ENCODE data around the gene DCLK2.
"Not testable (repeated sequence)": the region's sequence is repeated elsewhere in the genome, so short reads cannot be mapped to it uniquely, and the experiment has no call there.

The DCLK2 gene

DNA sequence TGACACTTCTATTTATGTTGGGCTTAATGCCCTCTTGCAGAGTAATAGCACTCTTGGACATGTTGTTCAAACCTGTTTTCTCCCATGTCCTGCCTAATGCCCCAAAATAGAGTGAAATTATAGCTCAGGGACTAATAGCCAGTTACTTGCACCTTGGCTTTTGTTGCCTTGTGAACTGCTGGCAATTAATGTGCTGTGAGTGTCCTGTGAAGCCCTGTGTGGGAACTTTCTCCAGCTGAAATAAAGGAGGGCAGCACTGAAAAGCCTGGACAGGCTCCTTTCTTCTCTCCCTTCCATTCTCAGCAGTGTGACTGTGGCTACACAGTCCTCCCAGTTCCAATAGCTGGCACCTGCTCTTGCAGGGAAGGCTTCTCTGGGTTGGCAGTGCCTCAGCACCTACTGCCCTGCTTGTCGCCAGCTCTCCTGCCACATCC is 72.4 kb downstream of the DCLK2 start:
- DNase-seq (ENCODE audit: low read depth, low spot score): no peak

GRCh38 chr4:150152766-150153165 is 74.5 kb downstream of the DCLK2 start:
- no peak for DNase-seq (ENCODE audit: low read depth, low spot score)

DNA sequence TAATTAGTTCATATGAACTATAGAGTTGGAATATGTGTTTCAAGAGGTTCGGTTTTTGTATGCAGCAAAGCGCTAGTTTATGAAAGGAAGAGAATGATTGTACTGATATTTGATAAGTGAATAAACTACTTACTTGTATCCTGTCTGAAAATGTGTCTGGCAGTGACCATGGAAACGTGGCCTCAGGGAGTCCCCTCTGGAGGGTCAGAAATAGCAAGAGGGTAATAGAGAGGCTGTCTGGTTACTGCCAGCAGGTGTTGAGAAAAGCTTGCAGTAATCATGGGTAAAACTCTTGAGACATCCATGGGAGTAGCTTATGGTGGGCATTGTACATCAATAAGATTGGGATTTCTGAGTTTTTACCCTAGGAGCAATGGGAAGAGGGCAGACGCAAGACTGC is 77.1 kb downstream of the DCLK2 start:
- no peak for DNase-seq (ENCODE audit: low read depth, low spot score)

- no peak for DNase-seq (ENCODE audit: low read depth, low spot score)
These were observed 78.3 kb downstream of the DCLK2 start for GRCh38 chr4:150156543-150156942.

DNA sequence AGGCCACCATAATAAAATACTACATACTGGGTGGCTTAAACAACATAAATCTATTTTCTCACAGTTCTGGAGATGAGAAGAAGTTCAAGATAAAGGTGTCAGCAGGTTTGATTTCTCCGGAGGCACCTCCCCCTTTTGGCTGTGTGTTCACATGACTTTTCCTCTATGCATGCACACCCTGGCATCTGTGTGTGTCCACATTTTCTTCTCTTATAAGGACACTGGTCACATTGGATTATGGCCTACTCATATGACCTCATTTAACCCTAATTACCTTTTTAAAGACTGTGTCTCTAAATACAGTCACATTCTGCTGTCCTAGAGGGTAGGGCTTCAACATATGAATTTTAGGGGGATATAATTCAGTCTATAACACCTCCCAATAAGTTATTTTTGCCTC is 79.8 kb downstream of the DCLK2 start:
- DNase-seq (ENCODE audit: low read depth, low spot score): no peak

GRCh38 chr4:150160473-150160872 is 82.2 kb downstream of the DCLK2 start:
- no peak for DNase-seq (ENCODE audit: low read depth, low spot score)

- DNase-seq (ENCODE audit: low read depth, low spot score): no peak
These were observed 82.9 kb downstream of the DCLK2 start for GRCh38 chr4:150161109-150161508.

GRCh38 chr4:150162020-150162419 is 83.8 kb downstream of the DCLK2 start:
- not testable (repeated sequence) for DNase-seq (ENCODE audit: low read depth, low spot score)

DNA sequence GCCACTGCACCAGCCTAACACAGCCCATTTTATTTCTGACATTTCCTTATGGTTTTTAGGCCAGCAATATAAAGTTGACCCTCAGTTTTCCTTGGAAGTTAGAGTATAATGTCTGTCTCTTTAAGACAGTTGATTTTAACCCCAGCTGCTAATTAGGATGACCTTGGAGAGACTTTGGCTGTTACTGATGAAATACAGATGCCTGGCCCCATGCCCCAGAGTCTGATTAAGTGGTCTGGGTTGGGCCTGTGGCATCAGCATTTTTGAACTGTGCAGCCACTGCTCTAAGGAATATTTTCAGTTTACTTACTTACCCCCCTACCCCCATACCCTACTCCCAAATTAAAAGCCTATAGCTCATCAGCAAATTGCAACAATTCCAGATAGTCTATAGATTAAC is 85.8 kb downstream of the DCLK2 start:
- DNase-seq (ENCODE audit: low read depth, low spot score): no peak

DNA sequence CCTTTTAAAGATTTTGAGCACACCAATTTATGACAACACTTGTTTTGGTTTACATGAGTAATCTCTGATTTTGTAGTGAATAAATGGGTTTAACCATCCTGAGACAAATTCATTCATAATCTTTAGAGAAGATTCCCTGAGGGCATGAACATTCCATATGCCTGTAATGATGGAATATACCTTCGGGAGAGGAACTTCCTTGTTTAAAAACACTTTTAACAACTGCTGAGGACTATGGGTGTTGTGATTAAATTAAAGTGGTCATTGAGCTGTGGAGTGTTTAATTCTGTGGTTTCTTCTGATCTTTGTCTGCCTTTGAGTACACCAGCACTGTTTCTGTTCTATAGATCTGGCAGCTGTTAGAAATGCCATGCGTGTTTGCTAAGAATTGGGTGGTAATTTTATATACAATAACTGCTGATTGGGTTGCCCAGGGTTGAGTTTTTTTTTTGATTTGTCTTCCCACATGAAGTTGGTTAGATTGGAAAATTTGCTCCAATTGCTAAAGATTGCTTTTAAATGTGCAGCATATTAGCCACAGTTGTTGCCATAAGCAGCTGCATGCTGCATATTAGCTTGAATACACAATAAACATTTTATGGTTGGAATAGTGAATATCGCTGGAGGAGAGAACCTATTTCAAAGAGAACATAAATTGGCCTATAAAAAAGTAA is 86.8 kb downstream of the DCLK2 start:
- DNase-seq (ENCODE audit: low read depth, low spot score): no peak

DNA sequence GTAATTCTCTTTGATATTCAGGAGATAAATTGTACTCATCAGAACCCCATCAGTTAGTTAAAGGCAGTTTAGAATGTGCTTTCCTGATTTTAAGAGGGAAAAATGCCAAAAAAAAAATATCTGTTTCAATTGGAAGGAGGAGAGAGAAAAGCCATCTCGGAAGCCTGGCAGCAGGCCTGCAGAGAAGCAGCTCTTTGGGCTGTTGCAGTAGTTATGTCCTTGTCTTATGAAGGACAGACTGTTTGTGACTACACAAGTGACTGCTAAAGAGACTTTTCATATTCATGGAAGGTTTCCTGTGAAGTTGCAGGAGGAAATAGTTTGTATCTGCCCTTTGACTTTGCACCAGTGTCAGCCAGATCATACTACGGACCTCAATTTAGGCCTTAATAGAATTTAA is 88.8 kb downstream of the DCLK2 start:
- DNase-seq (ENCODE audit: low read depth, low spot score): no peak

- no peak for DNase-seq (ENCODE audit: low read depth, low spot score)
These were observed 95.2 kb downstream of the DCLK2 start for GRCh38 chr4:150173432-150173861.

- no peak for DNase-seq (ENCODE audit: low read depth, low spot score)
These were observed 95.7 kb downstream of the DCLK2 start for GRCh38 chr4:150173982-150174398.

DNA sequence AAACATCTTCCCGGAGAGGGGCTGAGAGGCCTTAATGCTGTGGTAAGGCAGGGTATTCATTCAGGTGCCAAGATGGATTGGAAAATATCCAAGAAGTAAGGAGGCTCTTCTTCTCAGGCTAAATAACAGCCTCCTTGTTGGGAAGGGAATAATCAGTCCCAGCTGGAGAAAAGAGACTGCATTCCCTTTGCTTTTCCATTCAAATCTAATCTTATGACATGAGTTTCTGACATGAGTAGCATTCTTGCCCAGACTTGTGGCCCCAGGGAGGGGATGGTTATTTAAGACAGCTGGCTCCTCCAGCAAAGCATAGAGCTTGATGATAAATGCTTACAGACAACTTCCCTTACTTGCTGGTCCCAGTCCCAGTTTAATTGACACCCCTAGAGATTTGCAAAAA is 98.3 kb downstream of the DCLK2 start:
- no peak for DNase-seq (ENCODE audit: low read depth, low spot score)

GRCh38 chr4:150178161-150178560 is 99.9 kb downstream of the DCLK2 start:
- DNase-seq (ENCODE audit: low read depth, low spot score): no peak

- DNase-seq (ENCODE audit: low read depth, low spot score): no peak
These were observed 103.3 kb downstream of the DCLK2 start for GRCh38 chr4:150181536-150181935.

DNA sequence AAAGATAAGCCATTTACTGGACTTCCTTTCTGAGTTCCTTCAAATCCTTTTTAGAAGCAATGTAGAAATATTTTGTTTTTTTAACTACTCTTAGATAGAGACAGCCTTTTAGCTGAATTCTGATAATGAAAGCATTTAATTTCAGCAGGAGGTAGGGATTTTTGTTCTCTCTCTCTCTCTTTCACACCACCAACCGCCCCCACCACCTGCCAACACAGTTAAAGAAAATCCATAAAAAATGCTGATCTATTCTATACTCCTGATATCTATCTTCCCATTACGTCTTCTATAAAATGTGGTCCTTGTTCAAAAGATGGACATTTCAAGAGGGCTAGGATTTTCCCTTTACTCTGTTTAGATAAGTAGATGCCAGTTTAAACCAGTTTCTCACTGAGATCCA is 104.5 kb downstream of the DCLK2 start:
- no peak for DNase-seq (ENCODE audit: low read depth, low spot score)

DNA sequence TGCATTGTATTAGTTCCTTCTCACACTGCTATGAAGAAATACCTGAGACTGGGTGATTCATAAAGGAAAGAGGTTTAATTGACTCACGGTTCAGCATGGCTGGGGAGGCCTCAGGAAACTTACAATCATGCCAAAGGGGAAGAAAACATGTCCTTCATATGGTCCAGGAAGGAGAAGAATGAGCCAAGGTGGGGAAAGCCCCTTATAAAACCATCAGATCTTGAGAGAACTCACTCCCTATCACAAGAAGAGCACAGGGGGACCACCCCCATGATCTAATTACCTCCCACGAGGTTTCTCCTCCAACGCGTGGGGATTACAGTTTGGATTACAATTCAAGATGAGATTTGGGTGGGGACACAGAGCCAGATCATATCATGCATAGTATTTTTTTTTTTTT is 106.8 kb downstream of the DCLK2 start:
- DNase-seq (ENCODE audit: low read depth, low spot score): not testable (repeated sequence)

DNA sequence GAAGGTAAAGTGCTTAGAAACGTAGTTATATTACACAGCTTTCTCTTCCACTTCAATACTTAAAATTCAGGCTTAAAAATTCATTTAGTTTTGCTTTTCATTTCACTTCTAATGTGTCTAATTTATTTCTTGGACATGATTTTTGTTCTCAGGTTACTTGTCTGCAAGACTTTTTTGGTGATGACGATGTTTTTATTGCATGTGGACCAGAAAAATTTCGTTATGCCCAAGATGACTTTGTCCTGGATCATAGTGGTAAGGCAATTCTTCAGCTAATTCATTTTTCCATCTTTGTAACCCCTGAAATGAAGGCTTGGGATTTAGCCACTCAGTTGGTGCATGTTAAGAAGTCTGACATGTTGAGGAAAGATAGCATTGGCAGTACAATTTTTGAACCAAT is 114.7 kb downstream of the DCLK2 start:
- DNase-seq (ENCODE audit: low read depth, low spot score): no peak

DNA sequence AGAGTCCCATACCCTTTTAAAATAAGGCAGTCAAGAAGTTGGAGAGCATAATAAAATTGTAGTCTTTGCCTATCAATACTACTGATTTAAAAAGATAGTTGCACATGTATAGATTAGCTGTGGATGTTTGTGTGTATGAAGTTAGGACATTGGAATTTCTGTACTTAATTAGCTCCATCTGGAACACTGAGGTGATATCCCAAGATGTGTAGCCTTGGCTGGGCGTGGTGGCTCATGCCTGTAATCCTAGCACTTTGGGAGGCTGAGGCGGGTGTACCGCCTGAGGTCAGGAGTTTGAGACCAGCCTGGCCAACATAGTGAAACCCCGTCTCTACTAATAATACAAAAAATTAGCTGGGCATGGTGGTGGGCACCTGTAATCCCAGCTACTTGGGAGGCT is 119.0 kb downstream of the DCLK2 start:
- not testable (repeated sequence) for DNase-seq (ENCODE audit: low read depth, low spot score)

DNA sequence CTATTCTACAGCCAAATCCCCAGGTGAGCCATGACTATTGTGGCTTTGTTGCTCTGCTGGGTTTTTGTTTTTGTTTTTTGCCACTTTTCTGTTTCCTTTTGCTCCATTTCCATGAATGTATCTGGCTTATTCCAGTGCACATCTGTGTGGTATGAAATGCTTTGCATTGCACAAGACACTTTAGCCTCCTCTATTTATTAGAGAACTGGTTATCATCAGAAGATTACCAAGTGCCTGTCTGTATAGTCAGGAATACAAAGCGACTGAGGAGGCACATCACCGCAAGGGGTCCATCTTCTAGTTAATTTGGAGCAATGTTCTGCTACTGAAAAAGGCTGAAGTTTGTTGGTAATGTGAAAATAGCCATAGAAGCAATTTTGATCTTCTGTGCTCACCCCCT is 120.8 kb downstream of the DCLK2 start:
- DNase-seq (ENCODE audit: low read depth, low spot score): no peak

GRCh38 chr4:150205016-150205415 is 126.8 kb downstream of the DCLK2 start:
- no peak for DNase-seq (ENCODE audit: low read depth, low spot score)

DNA sequence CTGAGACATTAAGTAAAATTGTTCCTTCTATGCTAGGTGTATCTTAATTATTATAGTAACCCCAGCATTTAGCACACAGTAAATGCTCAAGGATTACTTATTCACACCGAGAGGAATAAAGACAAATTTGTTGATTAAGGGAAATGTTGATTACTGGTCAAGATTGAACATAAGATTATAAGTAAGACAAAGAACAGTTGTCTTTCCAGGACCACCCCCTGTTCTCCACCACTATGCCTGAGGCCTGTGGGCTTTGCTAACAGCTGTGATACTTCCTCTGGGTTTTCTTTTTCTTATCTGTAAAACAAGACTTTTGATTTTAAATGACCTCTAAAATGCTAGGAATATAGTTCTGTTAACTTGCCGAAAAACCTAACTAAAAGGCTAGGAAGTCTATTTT is 128.0 kb downstream of the DCLK2 start:
- no peak for DNase-seq (ENCODE audit: low read depth, low spot score)

DNA sequence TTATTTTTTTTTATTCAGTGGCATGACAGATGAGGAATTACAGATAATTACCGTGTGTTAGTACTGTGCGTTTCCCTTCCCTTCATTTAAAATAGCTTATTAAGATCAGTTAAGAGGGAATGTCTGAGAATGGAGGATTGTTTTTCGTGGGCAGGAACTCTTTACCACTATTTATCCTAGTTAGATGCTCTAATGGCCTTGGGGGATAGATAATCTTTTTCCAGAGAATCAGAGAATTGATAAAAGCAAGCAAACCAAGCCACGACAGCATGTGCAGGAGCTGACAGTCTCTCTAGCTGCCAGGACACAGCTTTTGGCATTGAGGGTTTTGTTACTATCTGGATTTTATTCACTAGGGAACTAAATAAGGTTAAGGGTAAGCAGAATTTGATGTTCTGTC is 128.7 kb downstream of the DCLK2 start:
- DNase-seq (ENCODE audit: low read depth, low spot score): no peak

Data from brain pericyte (primary cell).